Measurements from ENCODE around the gene RXRA.

DNA sequence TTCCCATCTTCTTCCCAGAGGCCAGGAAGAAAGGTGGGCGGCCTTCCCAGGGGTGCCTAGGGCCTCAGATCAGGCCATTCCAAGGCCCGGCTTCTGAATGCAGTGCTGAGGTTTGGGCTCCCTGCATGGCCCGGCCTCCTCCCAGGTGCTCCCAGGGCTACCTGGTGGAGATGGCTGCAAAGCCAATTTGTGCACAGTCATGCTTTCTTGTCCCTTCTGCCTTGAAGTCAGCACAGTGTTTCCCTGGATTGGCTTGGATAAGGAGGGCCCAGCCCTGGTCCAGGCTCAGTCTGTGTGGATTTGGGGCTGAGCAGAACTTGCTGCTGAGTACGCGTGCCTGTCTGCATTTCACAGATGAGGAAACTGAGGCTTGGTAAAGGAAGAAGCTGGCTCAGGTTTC, 72.5 kb downstream of the RXRA start:
- TF ChIP-seq, protein P1, sequence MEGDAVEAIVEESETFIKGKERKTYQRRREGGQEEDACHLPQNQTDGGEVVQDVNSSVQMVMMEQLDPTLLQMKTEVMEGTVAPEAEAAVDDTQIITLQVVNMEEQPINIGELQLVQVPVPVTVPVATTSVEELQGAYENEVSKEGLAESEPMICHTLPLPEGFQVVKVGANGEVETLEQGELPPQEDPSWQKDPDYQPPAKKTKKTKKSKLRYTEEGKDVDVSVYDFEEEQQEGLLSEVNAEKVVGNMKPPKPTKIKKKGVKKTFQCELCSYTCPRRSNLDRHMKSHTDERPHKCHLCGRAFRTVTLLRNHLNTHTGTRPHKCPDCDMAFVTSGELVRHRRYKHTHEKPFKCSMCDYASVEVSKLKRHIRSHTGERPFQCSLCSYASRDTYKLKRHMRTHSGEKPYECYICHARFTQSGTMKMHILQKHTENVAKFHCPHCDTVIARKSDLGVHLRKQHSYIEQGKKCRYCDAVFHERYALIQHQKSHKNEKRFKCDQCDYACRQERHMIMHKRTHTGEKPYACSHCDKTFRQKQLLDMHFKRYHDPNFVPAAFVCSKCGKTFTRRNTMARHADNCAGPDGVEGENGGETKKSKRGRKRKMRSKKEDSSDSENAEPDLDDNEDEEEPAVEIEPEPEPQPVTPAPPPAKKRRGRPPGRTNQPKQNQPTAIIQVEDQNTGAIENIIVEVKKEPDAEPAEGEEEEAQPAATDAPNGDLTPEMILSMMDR (IDR thresholded peaks at IDR 0.05): no peak
- no peak for TF ChIP-seq POLR2A (IDR thresholded peaks at IDR 0.05)
